K562 (cell line): ENCODE results near the gene MARK4. TPM values are rescaled to one million over a fixed set of nuclear protein-coding genes. Genes with fewer than 3 reads are reported as not detected.
A peak's percentile ranks its signal among the peaks of the same experiment; 100 is the strongest.

Experiments used
- ATAC-seq: fragments of 200-7000 bp; cut with Tn5 transposase; 3 replicates; pipeline ENCODE4 v1.9.1; 2020; ENCODE audit warnings: moderate library complexity
- BruUV-seq: library from RNA; stranded (reverse); fragments of 400-500 nt; replicated peaks from 2 replicates; lab custom pipeline; 2021; lab: Mats Ljungman, UMichigan
- CTCF ChIA-PET: fragments of 300-600 bp; formaldehyde crosslinking; extraction: SDS; loops from one replicate; lab custom pipeline; 2021; ENCODE audit warnings: low intra/inter-chr PET ratio; lab: Yijun Ruan, JAX
- POLR2A ChIA-PET: fragments of 300-600, 350-650 bp; sonication (Branson Sonifier 250); formaldehyde crosslinking; extraction: SDS; loops from one replicate; lab custom pipeline; 2021; ENCODE audit warnings: antibody characterized with exemption, inconsistent platforms; lab: Yijun Ruan, JAX
- DNase-seq, 4 experiments: peaks; one replicate each; pipeline versions ENCODE4 v3.0.0 to v3.0.0-alpha.2; 2011 to 2018; ENCODE audit warnings: low spot score in 3 of 4, mixed read lengths in 3 of 4; ENCODE audit errors: extremely low read depth in 1 of 4
- FAIRE-seq: peaks from 2 replicates; lab custom pipeline; 2011; peaks lifted over from hg19 to GRCh38; lab: Jason Lieb, UNC
- H2AFZ ChIP-seq: 2 replicates; pipeline ENCODE4 v1.6.0; 2011; ENCODE audit warnings: low read depth, low read length, control low read depth, inconsistent platforms
- H3K27ac ChIP-seq: fragments of 200-600 bp; 3 replicates; pipeline ENCODE4 v1.8.0; 2011; ENCODE audit warnings: low read depth, mild to moderate bottlenecking, control low read depth, inconsistent platforms, low read length, moderate library complexity, mixed read lengths; ENCODE audit errors: extremely low read depth
- H3K27me3 ChIP-seq, 2 experiments: fragments of 300-600 bp in 1 of 2; 2 replicates in 1 of 2; 3 replicates in 1 of 2; pipeline versions ENCODE4 v1.6.0 to v1.8.0; 2011; ENCODE audit warnings: inconsistent platforms in 2 of 2, low read length in 2 of 2, mild to moderate bottlenecking in 1 of 2, mixed read lengths in 1 of 2, moderate library complexity in 1 of 2; ENCODE audit not compliant: control insufficient read depth in 2 of 2, insufficient read depth in 2 of 2
- H3K36me3 ChIP-seq: fragments of 300-600 bp; 3 replicates; pipeline ENCODE4 v1.8.0; 2011; ENCODE audit warnings: mild to moderate bottlenecking, low read length, inconsistent platforms; ENCODE audit not compliant: control insufficient read depth, insufficient read depth
- H3K4me1 ChIP-seq, 2 experiments: fragments of 200-600 bp in 1 of 2; replicated peaks in 1 of 2; 2 replicates in 1 of 2; 3 replicates in 1 of 2; pipeline versions ENCODE4 v1.5.1 to v1.8.0; 2011; ENCODE audit warnings: inconsistent platforms in 2 of 2, low read length in 2 of 2, mild to moderate bottlenecking in 1 of 2, mixed read lengths in 1 of 2, moderate library complexity in 1 of 2; ENCODE audit not compliant: control insufficient read depth in 2 of 2, insufficient read depth in 2 of 2
- H3K4me2 ChIP-seq: 2 replicates; pipeline ENCODE4 v1.6.1; 2011; ENCODE audit warnings: low read length, control low read depth, inconsistent platforms, mixed read lengths; ENCODE audit not compliant: insufficient read depth
- H3K4me3 ChIP-seq: fragments of 200-600 bp; sonication (generic), shearing (Covaris generic); 2 replicates; pipeline ENCODE4 v1.5.1; 2016; ENCODE audit warnings: control low read depth, inconsistent platforms
- H3K79me2 ChIP-seq: fragments of 200-600 bp; 3 replicates; pipeline ENCODE4 v1.8.0; 2011; ENCODE audit warnings: low read length, inconsistent platforms; ENCODE audit not compliant: control insufficient read depth, insufficient read depth
- H3K9ac ChIP-seq, 2 experiments: 2 replicates each; pipeline versions ENCODE4 v1.6.0 to v1.6.1; 2011; ENCODE audit warnings: low read depth in 2 of 2, low read length in 2 of 2, control low read depth in 1 of 2, inconsistent platforms in 1 of 2, mild to moderate bottlenecking in 1 of 2, mixed read lengths in 1 of 2; ENCODE audit not compliant: insufficient read depth in 1 of 2
- H3K9me1 ChIP-seq: one replicate; pipeline ENCODE4 v1.6.0; 2011; ENCODE audit warnings: inconsistent platforms, mild to moderate bottlenecking, low read length, moderate library complexity; ENCODE audit not compliant: control insufficient read depth, insufficient read depth
- H3K9me3 ChIP-seq: replicated peaks from 2 replicates; pipeline ENCODE4 v1.5.1; 2011; ENCODE audit warnings: low read depth, low read length, inconsistent platforms; ENCODE audit not compliant: control insufficient read depth, insufficient read depth
- H4K20me1 ChIP-seq: replicated peaks from 2 replicates; pipeline ENCODE4 v1.6.1; 2011; ENCODE audit warnings: low read length, inconsistent platforms, mixed read lengths; ENCODE audit not compliant: control insufficient read depth, insufficient read depth
- BCOR ChIP-seq: fragments of 450-650 bp; IDR thresholded peaks from 2 replicates; pipeline ENCODE4 v1.6.1; 2016
- GABPA ChIP-seq: fragments of 200-800 bp; sonication (Bioruptor generic); conservative IDR thresholded peaks from 2 replicates; pipeline ENCODE4 v1.6.1; 2016; ENCODE audit warnings: low read depth, missing genetic modification characterization, missing compliant biosample characterization
- HDAC3 ChIP-seq: fragments of 450-650 bp; IDR thresholded peaks from 2 replicates; pipeline ENCODE4 v1.6.1; 2018; ENCODE audit warnings: borderline replicate concordance, mild to moderate bottlenecking, moderate library complexity; ENCODE audit not compliant: partially characterized antibody
- L3MBTL2 ChIP-seq: fragments of 450-650 bp; IDR thresholded peaks from 2 replicates; pipeline ENCODE4 v1.6.1; 2016; ENCODE audit warnings: mild to moderate bottlenecking, moderate library complexity
- RAD21 ChIP-seq, 2 experiments: fragments of 250-450 bp in 1 of 2; fragments of 450-650 bp in 1 of 2; sonication (Bioruptor Pico) in 1 of 2; formaldehyde crosslinking in 1 of 2; IDR thresholded peaks in 1 of 2; conservative IDR thresholded peaks in 1 of 2; 2 replicates each; pipeline versions ENCODE4 v1.4.0 to v1.8.0; 2020 to 2022; ENCODE audit warnings: mild to moderate bottlenecking in 2 of 2, moderate library complexity in 1 of 2
- RBM25 ChIP-seq: fragments of 200-400 bp; formaldehyde crosslinking; IDR thresholded peaks from 2 replicates; pipeline ENCODE4 v1.6.1; 2018; ENCODE audit warnings: low read length, low read depth, moderate library complexity; ENCODE audit not compliant: severe bottlenecking
- TAF9B ChIP-seq: fragments of 450-650 bp; IDR thresholded peaks from 2 replicates; pipeline ENCODE4 v1.6.1; 2018; ENCODE audit warnings: mild to moderate bottlenecking; ENCODE audit not compliant: partially characterized antibody
- TCF7 ChIP-seq: sonication (generic); IDR thresholded peaks from 2 replicates; pipeline ENCODE4 v1.6.1; 2016; ENCODE audit warnings: antibody characterized with exemption, borderline replicate concordance
- THRAP3 ChIP-seq: fragments of 450-650 bp; IDR thresholded peaks from 2 replicates; pipeline ENCODE4 v1.6.1; 2016; ENCODE audit warnings: mild to moderate bottlenecking, inconsistent platforms, borderline replicate concordance
- ZFP36 ChIP-seq: fragments of 150-350 bp; IDR thresholded peaks from 2 replicates; pipeline ENCODE4 v1.6.1; 2018; ENCODE audit warnings: low read length, low read depth; ENCODE audit not compliant: partially characterized antibody
- ZNF436 ChIP-seq: fragments of 250-450, 450-650 bp; sonication (Bioruptor Pico); formaldehyde crosslinking; IDR thresholded peaks from 2 replicates; pipeline ENCODE4 v1.7.0; 2020; ENCODE audit warnings: mild to moderate bottlenecking
- WGBS: fragments of 100-300 bp; shearing (Covaris generic); methylation state at CpG from one replicate; pipeline ENCODE4 v1.1.6; 2016; ENCODE audit warnings: low coverage, mixed read lengths; ENCODE audit not compliant: insufficient coverage; ENCODE audit errors: missing lambda C conversion rate; 5-methylcytosine and 5-hydroxymethylcytosine counted together
- in situ Hi-C: fragments of 300-500 bp; cut with MboI; formaldehyde crosslinking; loops from 4 replicates; pipeline ENCODE4 v1.15.0; 2018; ENCODE audit warnings: inconsistent platforms, mixed read lengths
- intact Hi-C: fragments of 100-400 bp; cut with micrococcal nuclease; formaldehyde crosslinking; loops from 2 replicates; pipeline ENCODE4 v1.14.2; 2022
- polyA plus RNA-seq, 8 experiments: library from polyadenylated mRNA; depleted of rRNA in 4 of 8; stranded (reverse) in 5 of 8; unstranded in 3 of 8; fragments of >200 nt; fragmentation: Nextera tagmentation in 2 of 8; fragmentation: Illumina TruSeq in 1 of 8; extraction: Ambion mirVana in 2 of 8; extraction: Trizol in 1 of 8; gene quantifications; 2 replicates each; pipeline versions ENCODE4 v1.2.1 to v1.2.3, GENCODE V29; 2011 to 2014; ENCODE audit warnings: inconsistent platforms in 1 of 8, missing spikeins in 1 of 8
- total RNA-seq, 7 experiments: library from RNA; depleted of rRNA in 6 of 7; stranded (reverse); fragments of >200 nt in 6 of 7; fragmentation: Illumina TruSeq in 2 of 7; extraction: Trizol in 2 of 7; gene quantifications; 2 replicates each; pipeline versions ENCODE4 v1.2.1 to v1.2.3, GENCODE V29; 2011 to 2021; ENCODE audit warnings: low replicate concordance in 1 of 7
- TF ChIP-seq, protein P1 (sequence below): sonication (generic); formaldehyde crosslinking; IDR thresholded peaks from 2 replicates; pipeline ENCODE4 v1.8.1; 2023; ENCODE audit warnings: mild to moderate bottlenecking, missing genetic modification reagents

Gene MARK4
- total and polyA plus RNA-seq, 9 of the 15 experiments (the other 6 are each of a cell fraction or from before 2014, with no cell fraction given), result 0.52 to 29.4 (median 8.6) TPM

DNA sequence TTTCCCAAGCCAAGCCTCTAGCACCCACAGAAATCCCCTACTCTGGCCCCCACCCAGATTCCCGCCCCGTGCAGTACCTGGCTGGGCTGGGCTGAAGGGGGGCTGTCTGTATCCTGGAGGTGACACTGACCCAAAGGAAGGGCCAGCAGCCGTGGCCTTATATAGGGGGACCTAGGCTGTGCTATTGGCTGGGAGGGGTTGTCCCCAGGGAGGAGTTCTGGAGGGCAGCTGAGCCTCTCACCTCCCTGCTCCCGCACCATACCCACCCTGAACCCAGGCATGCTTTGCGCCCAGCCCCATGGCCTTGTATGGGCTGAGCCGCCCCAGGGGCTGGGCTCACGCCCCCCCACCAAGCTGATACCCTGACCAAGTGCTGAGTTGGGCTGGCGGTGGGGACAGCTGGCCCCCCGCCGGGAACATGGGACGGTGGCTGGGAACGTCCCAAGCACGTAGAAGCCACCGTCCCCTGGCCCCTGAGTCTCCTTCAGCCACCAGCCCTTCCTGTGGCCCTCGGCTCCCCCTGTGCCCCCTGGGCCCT, 71.7 kb downstream of the MARK4 start, which contains the start of gene CKM:
CKM (minus strand) TSS at position 132 of the 538 bp plus-strand sequence. CDS start 3,162 bp downstream, outside the sequence.
- H3K4me1 ChIP-seq, result peaks cover 2 to 32% of the 10 kb centered on the region in 2 experiments; a peak in 3 of 5 replicates
- in situ Hi-C loops (no loop called here), intact Hi-C loops (no loop called here)
- no peak within 1 kb of the TSS for H3K4me3 ChIP-seq
- no peak within 1 kb of the TSS for H3K4me2 ChIP-seq
- peak within 1 kb of the TSS; percentile 61 for H2AFZ ChIP-seq
- no peak within 1 kb of the TSS for H3K27ac ChIP-seq
- H3K9ac ChIP-seq, result peak within 1 kb of the TSS in 1 of 2 experiments; percentile 81; a peak in 2 of 4 replicates
- H3K9me3 ChIP-seq, result no peaks in the 10 kb centered on the region
- H4K20me1 ChIP-seq, result no peaks in the 10 kb centered on the region
- no peaks in the 10 kb centered on the region for H3K79me2 ChIP-seq
- CTCF ChIA-PET, result no interaction called here
- no peaks in the 10 kb centered on the region for H3K27me3 ChIP-seq
- H3K9me1 ChIP-seq, result no peaks in the 10 kb centered on the region
- no peaks in the 10 kb centered on the region for H3K36me3 ChIP-seq
- FAIRE-seq (no peak), ATAC-seq (no peak), DNase-seq (no peak)
- POLR2A ChIA-PET, result interaction anchor here (0.6 to 1.3 kb wide), 2 partner anchors 10 to 88 kb away, joined by 3 read pairs; no protein-coding TSS in a partner anchor
- 53% methylated on average over 13 of the region's 15 CpGs for WGBS
- TF ChIP-seq HDAC3 (no peak), RAD21 (CRISPR knock-in tag; conservative IDR thresholded peaks at IDR 0.05 in 1 of 2, IDR thresholded peaks at IDR 0.05 in 1 of 2) (no peak)
- BruUV-seq, result no TSS peak

DNA sequence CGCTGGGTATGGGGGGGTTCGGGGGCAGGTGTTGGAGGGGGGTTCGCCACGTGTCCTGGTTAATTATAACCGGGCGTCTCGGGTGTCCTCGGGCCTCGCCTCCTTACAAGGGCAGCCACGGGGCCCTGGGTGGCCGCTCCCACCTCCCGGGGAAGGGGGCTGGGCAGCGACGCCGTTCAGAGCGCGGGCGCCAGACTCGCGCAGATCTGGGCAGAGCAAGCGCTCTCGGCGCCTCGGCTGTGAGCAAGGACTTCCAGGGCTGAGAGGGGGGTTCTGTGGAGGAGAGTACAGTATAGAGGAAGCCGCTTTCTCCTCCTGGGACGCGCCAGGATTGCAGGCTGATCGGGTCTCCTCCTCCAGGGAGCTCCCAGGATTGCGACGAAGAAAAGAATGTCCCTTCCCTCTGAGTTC, 72.6 kb downstream of the MARK4 start:
- 11% methylated on average over 15 of the region's 30 CpGs for WGBS
- H3K4me3 ChIP-seq, result no peak overlapping the region
- peak overlapping the region; percentile 61 for H2AFZ ChIP-seq
- ChIA-PET CTCF (no interaction called here), POLR2A (interaction anchor here (1.3 kb wide), 1 partner anchor 9 kb away, joined by 3 read pairs; no protein-coding TSS in a partner anchor)
- no peaks in the 10 kb centered on the region for H3K9me3 ChIP-seq
- H3K9me1 ChIP-seq, result no peaks in the 10 kb centered on the region
- H3K36me3 ChIP-seq, result no peaks in the 10 kb centered on the region
- in situ Hi-C loops, result no loop called here
- H4K20me1 ChIP-seq, result no peaks in the 10 kb centered on the region
- H3K79me2 ChIP-seq, result no peaks in the 10 kb centered on the region
- H3K27ac ChIP-seq, result no peak overlapping the region
- no peak overlapping the region for H3K4me2 ChIP-seq
- DNase-seq, result peak in 1 of 4 experiments; percentile 44
- no peaks in the 10 kb centered on the region for H3K27me3 ChIP-seq
- peak overlapping the region in 1 of 2 experiments; percentile 81; a peak in 2 of 4 replicates for H3K9ac ChIP-seq
- BruUV-seq, result no TSS peak
- peaks cover 2 to 30% of the 10 kb centered on the region in 2 experiments; a peak in 3 of 5 replicates for H3K4me1 ChIP-seq
- intact Hi-C loops, result no loop called here
- ATAC-seq, result peak; percentile 9; the same call in 1 of the 3 replicates
- FAIRE-seq, result no peak
- TF ChIP-seq L3MBTL2 (no peak), TAF9B (no peak), ZFP36 (peak; percentile 97), BCOR (0 out of 2 replicates have a peak, but pooled peaks have one; percentile 22), THRAP3 (no peak), ZNF436 (0 out of 2 replicates have a peak, but pooled peaks have one; percentile 47), RBM25 (peak; percentile 21), TCF7 (no peak), GABPA (tag) (no peak)
- TF ChIP-seq, protein P1, sequence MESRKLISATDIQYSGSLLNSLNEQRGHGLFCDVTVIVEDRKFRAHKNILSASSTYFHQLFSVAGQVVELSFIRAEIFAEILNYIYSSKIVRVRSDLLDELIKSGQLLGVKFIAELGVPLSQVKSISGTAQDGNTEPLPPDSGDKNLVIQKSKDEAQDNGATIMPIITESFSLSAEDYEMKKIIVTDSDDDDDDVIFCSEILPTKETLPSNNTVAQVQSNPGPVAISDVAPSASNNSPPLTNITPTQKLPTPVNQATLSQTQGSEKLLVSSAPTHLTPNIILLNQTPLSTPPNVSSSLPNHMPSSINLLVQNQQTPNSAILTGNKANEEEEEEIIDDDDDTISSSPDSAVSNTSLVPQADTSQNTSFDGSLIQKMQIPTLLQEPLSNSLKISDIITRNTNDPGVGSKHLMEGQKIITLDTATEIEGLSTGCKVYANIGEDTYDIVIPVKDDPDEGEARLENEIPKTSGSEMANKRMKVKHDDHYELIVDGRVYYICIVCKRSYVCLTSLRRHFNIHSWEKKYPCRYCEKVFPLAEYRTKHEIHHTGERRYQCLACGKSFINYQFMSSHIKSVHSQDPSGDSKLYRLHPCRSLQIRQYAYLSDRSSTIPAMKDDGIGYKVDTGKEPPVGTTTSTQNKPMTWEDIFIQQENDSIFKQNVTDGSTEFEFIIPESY, result peak; percentile 93
